Body of pancreas (tissue), 4 donors: ENCODE measurements around the gene HECTD3. TPM values are rescaled to one million over a fixed set of nuclear protein-coding genes. Genes with fewer than 3 reads are reported as not detected.

ENCODE experiments used
- ATAC-seq: fragments of 150-250 bp; one replicate; pipeline ENCODE4 v1.9.1; 2016
- DNase-seq, 4 donors: peaks; one replicate each; pipeline ENCODE4 v3.0.0-alpha.2; 2019
- H3K27ac ChIP-seq, 4 donors: fragments of 200-600 bp; sonication (generic); 1 replicate in 3 of 4; 2 replicates in 1 of 4; pipeline versions ENCODE4 v1.5.1 to v1.6.1; 2016 to 2019; ENCODE audit warnings: mild to moderate bottlenecking in 1 of 4, mixed read lengths in 1 of 4, moderate library complexity in 1 of 4
- H3K27me3 ChIP-seq, 2 donors: fragments of 200-600 bp; sonication (generic); one replicate each; pipeline ENCODE4 v1.6.0; 2016; ENCODE audit warnings: mild to moderate bottlenecking in 1 of 2
- H3K36me3 ChIP-seq, 2 donors: fragments of 200-600 bp; sonication (generic); replicated peaks in 1 of 2; 2 replicates each; pipeline ENCODE4 v1.5.1; 2016; ENCODE audit warnings: low read depth in 2 of 2; ENCODE audit not compliant: insufficient read depth in 1 of 2
- H3K4me1 ChIP-seq: fragments of 200-600 bp; sonication (generic); one replicate; pipeline ENCODE4 v1.6.0; 2016
- H3K4me3 ChIP-seq, 2 donors: fragments of 200-600 bp; sonication (generic); 1 replicate in 1 of 2; 2 replicates in 1 of 2; pipeline ENCODE4 v1.5.1; 2016 to 2019
- H3K9me3 ChIP-seq, 3 donors: fragments of 200-600 bp; sonication (generic); 1 replicate in 2 of 3; 2 replicates in 1 of 3; pipeline ENCODE4 v1.5.1; 2016
- CTCF ChIP-seq, 7 experiments: fragments of 450-650 bp in 4 of 7; fragments of 200-600 bp in 3 of 7; sonication (generic) in 3 of 7; IDR thresholded peaks; one replicate each; pipeline ENCODE4 v1.5.1; 2016 to 2019; ENCODE audit warnings: antibody characterized with exemption in 7 of 7
- POLR2A ChIP-seq, 3 donors: fragments of 450-650 bp; IDR thresholded peaks; one replicate each; pipeline ENCODE4 v1.6.1; 2016; ENCODE audit warnings: antibody characterized with exemption in 3 of 3, mild to moderate bottlenecking in 2 of 3
- WGBS, 2 donors: methylation state at CpG; one replicate each; pipeline ENCODE4 v1.1.5; 2017; 5-methylcytosine and 5-hydroxymethylcytosine counted together
- intact Hi-C: fragments of 100-400 bp; cut with DNase I; formaldehyde crosslinking; loops from one replicate; pipeline ENCODE4 v1.15.1; 2023
- total RNA-seq, 2 donors: library from RNA; depleted of rRNA; stranded (reverse); fragments of >200 nt; gene quantifications; one replicate each; pipeline ENCODE4 v1.1.0, GENCODE V29; 2016

Gene HECTD3
- total RNA-seq, 2 donors from 2014 or later, result 42.3 to 51.4 TPM

GRCh38 chr1:45016090-45016697 is 5.1 kb upstream of the HECTD3 start:
- H3K9me3 ChIP-seq, result no peaks in the 10 kb centered on the region
- ATAC-seq (no peak), DNase-seq (no peak)
- no peaks in the 10 kb centered on the region for H3K27me3 ChIP-seq
- WGBS, 2 donors, result 72 to 90% methylated on average over 2 of the region's 2 CpGs
- peaks cover 35% of the 10 kb centered on the region for H3K4me1 ChIP-seq
- no peak overlapping the region for H3K4me3 ChIP-seq
- no peak overlapping the region for H3K27ac ChIP-seq
- TF ChIP-seq POLR2A (IDR thresholded peaks at IDR 0.05) (no peak), CTCF (IDR thresholded peaks at IDR 0.05) (no peak)
- no peaks in the 10 kb centered on the region for H3K36me3 ChIP-seq
- intact Hi-C loops, result loop anchor here (5.0 to 10.0 kb wide), 2 partner anchors 286 to 479 kb away; partner anchors contain the start of gene TESK2

GRCh38 chr1:45015683-45016082 is 4.6 kb upstream of the HECTD3 start:
- intact Hi-C loops, result loop anchor here (5.0 to 10.0 kb wide), 2 partner anchors 287 to 479 kb away; partner anchors contain the start of gene TESK2
- 44 to 60% methylated on average over 2 of the region's 2 CpGs for WGBS, 2 donors
- H3K36me3 ChIP-seq, result no peaks in the 10 kb centered on the region
- no peak for TF ChIP-seq POLR2A (IDR thresholded peaks at IDR 0.05)
- TF ChIP-seq CTCF (IDR thresholded peaks at IDR 0.05), result no peak
- H3K27me3 ChIP-seq, result no peaks in the 10 kb centered on the region
- H3K4me1 ChIP-seq, result peaks cover 35% of the 10 kb centered on the region
- DNase-seq, result no peak
- H3K9me3 ChIP-seq, result no peaks in the 10 kb centered on the region
- H3K4me3 ChIP-seq, result no peak overlapping the region
- H3K27ac ChIP-seq, result no peak overlapping the region
- ATAC-seq, result no peak

- no peak overlapping the region for H3K4me3 ChIP-seq
- H3K27ac ChIP-seq, result no peak overlapping the region
- 35% methylated on average over 5 to 6 of the region's 6 CpGs for WGBS, 2 donors
- H3K4me1 ChIP-seq, result peaks cover 44% of the 10 kb centered on the region
- H3K36me3 ChIP-seq, result no peaks in the 10 kb centered on the region
- ATAC-seq, result peak; percentile 15
- no peaks in the 10 kb centered on the region for H3K27me3 ChIP-seq
- intact Hi-C loops, result loop anchor here (5.0 to 10.0 kb wide), 2 partner anchors 288 to 480 kb away; partner anchors contain the start of gene TESK2
- TF ChIP-seq POLR2A (IDR thresholded peaks at IDR 0.05) (no peak), CTCF (IDR thresholded peaks at IDR 0.05) (peak; percentile 84 to 94 (median 89))
- DNase-seq, result peak; percentile 83 to 89 (median 86)
- no peaks in the 10 kb centered on the region for H3K9me3 ChIP-seq
Measured at GRCh38 chr1:45014321-45015028, 3.4 kb upstream of the HECTD3 start.

- 75 to 78% methylated on average over 12 of the region's 12 CpGs for WGBS, 2 donors
- intact Hi-C loops, result loop anchor here (10.0 kb wide), 1 partner anchor 481 kb away; the partner anchor contains the start of gene TESK2
- Histone ChIP-seq H3K4me3 (no peak overlapping the region), H3K36me3 (peaks cover under 1 to 1% of the 10 kb centered on the region in 2 donors), H3K27ac (no peak overlapping the region), H3K27me3 (no peaks in the 10 kb centered on the region), H3K4me1 (peaks cover 48% of the 10 kb centered on the region), H3K9me3 (no peaks in the 10 kb centered on the region)
- DNase-seq, result no peak
- no peak for ATAC-seq
- TF ChIP-seq CTCF (IDR thresholded peaks at IDR 0.05) (no peak), POLR2A (IDR thresholded peaks at IDR 0.05) (no peak)
Measured at GRCh38 chr1:45013551-45014209, 2.6 kb upstream of the HECTD3 start.
